PC-9 (cell line): ENCODE results near the gene SHROOM4.

ENCODE experiments used
- CTCF ChIP-seq: fragments of 200-600 bp; sonication (generic); conservative IDR thresholded peaks from 2 replicates; pipeline ENCODE4 v1.6.1; 2017; ENCODE audit warnings: mixed run types, antibody characterized with exemption, mild to moderate bottlenecking, moderate library complexity
- EZH2 ChIP-seq: fragments of 200-600 bp; sonication (generic); IDR thresholded peaks from 2 replicates; pipeline ENCODE4 v1.8.0; 2017; ENCODE audit warnings: antibody characterized with exemption, low read depth

GRCh38 chrX:50643525-50644137 is 170.4 kb downstream of the SHROOM4 start:
- TF ChIP-seq CTCF (no peak), EZH2 (no peak)
